Mammary microvascular endothelial cell (primary cell): ENCODE results near the gene FAT4. TPM values are rescaled to one million over a fixed set of nuclear protein-coding genes. Genes with fewer than 3 reads are reported as not detected.

Experiments
- total RNA-seq: library from RNA; depleted of rRNA; stranded (reverse); fragments of >200 nt; gene quantifications from 2 replicates; pipeline ENCODE4 v1.2.3, GENCODE V29; 2015

Gene FAT4, protein sequence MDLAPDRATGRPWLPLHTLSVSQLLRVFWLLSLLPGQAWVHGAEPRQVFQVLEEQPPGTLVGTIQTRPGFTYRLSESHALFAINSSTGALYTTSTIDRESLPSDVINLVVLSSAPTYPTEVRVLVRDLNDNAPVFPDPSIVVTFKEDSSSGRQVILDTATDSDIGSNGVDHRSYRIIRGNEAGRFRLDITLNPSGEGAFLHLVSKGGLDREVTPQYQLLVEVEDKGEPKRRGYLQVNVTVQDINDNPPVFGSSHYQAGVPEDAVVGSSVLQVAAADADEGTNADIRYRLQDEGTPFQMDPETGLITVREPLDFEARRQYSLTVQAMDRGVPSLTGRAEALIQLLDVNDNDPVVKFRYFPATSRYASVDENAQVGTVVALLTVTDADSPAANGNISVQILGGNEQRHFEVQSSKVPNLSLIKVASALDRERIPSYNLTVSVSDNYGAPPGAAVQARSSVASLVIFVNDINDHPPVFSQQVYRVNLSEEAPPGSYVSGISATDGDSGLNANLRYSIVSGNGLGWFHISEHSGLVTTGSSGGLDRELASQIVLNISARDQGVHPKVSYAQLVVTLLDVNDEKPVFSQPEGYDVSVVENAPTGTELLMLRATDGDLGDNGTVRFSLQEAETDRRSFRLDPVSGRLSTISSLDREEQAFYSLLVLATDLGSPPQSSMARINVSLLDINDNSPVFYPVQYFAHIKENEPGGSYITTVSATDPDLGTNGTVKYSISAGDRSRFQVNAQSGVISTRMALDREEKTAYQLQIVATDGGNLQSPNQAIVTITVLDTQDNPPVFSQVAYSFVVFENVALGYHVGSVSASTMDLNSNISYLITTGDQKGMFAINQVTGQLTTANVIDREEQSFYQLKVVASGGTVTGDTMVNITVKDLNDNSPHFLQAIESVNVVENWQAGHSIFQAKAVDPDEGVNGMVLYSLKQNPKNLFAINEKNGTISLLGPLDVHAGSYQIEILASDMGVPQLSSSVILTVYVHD (N-terminal part only)
- 14.6 and 19.2 TPM in 2 replicates for total RNA-seq

GRCh38 chr4:125314676-125315575, at the start of gene FAT4:
Gene FAT4 (plus strand): TSS chr4:125314955. CDS start chr4:125316412, 1,457 bp downstream.

